Loucy (cell line): ENCODE data around the gene HDAC11.

Source experiments
- EZH2phosphoT487 ChIP-seq: fragments of 200-600 bp; IDR thresholded peaks from 2 replicates; pipeline ENCODE4 v1.6.1; 2018; ENCODE audit warnings: antibody characterized with exemption, mild to moderate bottlenecking, moderate library complexity, borderline replicate concordance
- TF ChIP-seq, protein P1 (sequence below): fragments of 200-600 bp; sonication (generic); conservative IDR thresholded peaks from 2 replicates; pipeline ENCODE4 v1.5.1; 2014; ENCODE audit warnings: mild to moderate bottlenecking, antibody characterized with exemption, low read length

GRCh38 chr3:13507247-13507569 lies 27.1 kb downstream of the HDAC11 start:
- TF ChIP-seq EZH2phosphoT487, result no peak
- TF ChIP-seq, protein P1, sequence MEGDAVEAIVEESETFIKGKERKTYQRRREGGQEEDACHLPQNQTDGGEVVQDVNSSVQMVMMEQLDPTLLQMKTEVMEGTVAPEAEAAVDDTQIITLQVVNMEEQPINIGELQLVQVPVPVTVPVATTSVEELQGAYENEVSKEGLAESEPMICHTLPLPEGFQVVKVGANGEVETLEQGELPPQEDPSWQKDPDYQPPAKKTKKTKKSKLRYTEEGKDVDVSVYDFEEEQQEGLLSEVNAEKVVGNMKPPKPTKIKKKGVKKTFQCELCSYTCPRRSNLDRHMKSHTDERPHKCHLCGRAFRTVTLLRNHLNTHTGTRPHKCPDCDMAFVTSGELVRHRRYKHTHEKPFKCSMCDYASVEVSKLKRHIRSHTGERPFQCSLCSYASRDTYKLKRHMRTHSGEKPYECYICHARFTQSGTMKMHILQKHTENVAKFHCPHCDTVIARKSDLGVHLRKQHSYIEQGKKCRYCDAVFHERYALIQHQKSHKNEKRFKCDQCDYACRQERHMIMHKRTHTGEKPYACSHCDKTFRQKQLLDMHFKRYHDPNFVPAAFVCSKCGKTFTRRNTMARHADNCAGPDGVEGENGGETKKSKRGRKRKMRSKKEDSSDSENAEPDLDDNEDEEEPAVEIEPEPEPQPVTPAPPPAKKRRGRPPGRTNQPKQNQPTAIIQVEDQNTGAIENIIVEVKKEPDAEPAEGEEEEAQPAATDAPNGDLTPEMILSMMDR, result no peak
